ENCODE data around the gene ABI1.

ABI1 gene

DNA sequence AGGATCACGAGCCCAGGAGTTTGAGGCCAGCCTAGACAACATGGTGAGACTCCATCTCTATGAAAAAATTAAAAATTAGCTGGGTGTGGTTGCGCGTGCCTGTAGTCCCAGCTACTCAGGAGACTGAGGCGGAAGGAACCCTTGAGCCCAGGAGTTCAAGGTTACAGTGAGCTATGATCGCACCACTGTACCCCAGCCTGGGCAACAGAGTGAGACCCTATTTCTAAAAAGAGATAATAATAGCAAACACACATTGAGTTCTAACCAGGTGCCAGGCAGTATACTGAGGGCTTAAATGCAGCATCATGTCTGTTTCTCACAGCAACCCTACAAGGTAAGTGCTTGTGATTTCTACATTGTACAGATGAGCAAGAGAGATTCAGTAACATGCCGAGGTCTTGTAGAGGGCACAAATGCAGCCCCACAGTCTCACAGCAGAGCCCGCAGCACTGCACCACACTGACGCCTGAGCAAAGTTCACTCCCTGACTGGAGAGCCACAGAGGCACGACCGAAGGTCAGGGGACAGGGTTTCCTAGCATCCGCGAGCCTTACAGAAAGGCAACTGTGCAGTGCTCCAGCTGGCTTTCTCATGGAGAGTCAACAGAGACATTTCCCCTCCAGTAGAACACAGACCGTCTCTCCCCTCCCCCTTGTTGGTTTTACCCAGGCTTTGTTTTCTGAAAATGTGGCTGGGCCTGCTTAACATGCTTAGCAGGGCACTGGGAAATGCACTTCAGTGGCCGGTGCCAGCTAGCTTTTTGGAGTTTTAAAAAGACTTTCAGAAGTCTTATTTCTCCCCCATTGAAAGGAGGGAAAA is 126.8 kb downstream of the ABI1 start:
- Histone ChIP-seq H3K4me3 (ENCODE audit: low read depth, low read length) (no peak overlapping the region), H3K27ac (no peak overlapping the region), H3K36me3 (replicated peaks) (peaks cover 26% of the 10 kb centered on the region), H3K27me3 (replicated peaks) (no peaks in the 10 kb centered on the region)
- no peak for DNase-seq
- TF ChIP-seq, protein P1, sequence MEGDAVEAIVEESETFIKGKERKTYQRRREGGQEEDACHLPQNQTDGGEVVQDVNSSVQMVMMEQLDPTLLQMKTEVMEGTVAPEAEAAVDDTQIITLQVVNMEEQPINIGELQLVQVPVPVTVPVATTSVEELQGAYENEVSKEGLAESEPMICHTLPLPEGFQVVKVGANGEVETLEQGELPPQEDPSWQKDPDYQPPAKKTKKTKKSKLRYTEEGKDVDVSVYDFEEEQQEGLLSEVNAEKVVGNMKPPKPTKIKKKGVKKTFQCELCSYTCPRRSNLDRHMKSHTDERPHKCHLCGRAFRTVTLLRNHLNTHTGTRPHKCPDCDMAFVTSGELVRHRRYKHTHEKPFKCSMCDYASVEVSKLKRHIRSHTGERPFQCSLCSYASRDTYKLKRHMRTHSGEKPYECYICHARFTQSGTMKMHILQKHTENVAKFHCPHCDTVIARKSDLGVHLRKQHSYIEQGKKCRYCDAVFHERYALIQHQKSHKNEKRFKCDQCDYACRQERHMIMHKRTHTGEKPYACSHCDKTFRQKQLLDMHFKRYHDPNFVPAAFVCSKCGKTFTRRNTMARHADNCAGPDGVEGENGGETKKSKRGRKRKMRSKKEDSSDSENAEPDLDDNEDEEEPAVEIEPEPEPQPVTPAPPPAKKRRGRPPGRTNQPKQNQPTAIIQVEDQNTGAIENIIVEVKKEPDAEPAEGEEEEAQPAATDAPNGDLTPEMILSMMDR (IDR thresholded peaks at IDR 0.05; ENCODE audit: low read depth, low read length, missing control alignments), result no peak
- in situ Hi-C loops (cut with HindIII; ENCODE audit: low pct_ligation_motif_present, low sequenced_read_pairs), result no loop called here

- in situ Hi-C loops (cut with HindIII; ENCODE audit: low pct_ligation_motif_present, low sequenced_read_pairs), result no loop called here
- TF ChIP-seq, protein P1 (IDR thresholded peaks at IDR 0.05; ENCODE audit: low read depth, low read length, missing control alignments), result no peak
- H3K36me3 ChIP-seq (replicated peaks), result peaks cover 13% of the 10 kb centered on the region
- no peak overlapping the region for H3K4me3 ChIP-seq (ENCODE audit: low read depth, low read length)
- DNase-seq, result no peak
- H3K27ac ChIP-seq, result no peak overlapping the region
- H3K27me3 ChIP-seq (replicated peaks), result no peaks in the 10 kb centered on the region
Observed at GRCh38 chr10:26730552-26730951, 130.2 kb downstream of the ABI1 start.

DNA sequence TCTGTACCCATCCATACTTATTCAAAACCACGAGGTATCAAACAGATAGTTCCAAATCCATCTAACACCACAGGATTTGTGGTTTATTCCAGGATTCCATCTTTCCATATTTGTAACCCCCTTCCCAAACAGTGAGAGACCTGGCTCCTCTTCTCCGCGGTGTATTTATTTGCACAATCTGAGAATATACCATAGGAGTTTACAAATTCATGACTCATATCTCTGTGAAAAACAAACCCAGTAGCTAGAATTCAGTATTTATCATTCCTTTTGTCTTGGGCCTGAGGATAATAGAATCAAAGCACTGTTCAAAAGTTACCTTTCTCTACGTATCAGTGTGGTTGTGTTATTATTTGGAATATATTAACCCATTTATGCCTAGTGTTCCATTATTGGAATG is 131.4 kb downstream of the ABI1 start:
- in situ Hi-C loops (cut with HindIII; ENCODE audit: low pct_ligation_motif_present, low sequenced_read_pairs), result no loop called here
- Histone ChIP-seq H3K27ac (no peak overlapping the region), H3K36me3 (replicated peaks) (peaks cover 13% of the 10 kb centered on the region), H3K4me3 (ENCODE audit: low read depth, low read length) (no peak overlapping the region), H3K27me3 (replicated peaks) (no peaks in the 10 kb centered on the region)
- TF ChIP-seq, protein P1 (IDR thresholded peaks at IDR 0.05; ENCODE audit: low read depth, low read length, missing control alignments), result no peak
- no peak for DNase-seq

- DNase-seq, result no peak
- Histone ChIP-seq H3K4me3 (ENCODE audit: low read depth, low read length) (no peak overlapping the region), H3K36me3 (replicated peaks) (peaks cover 13% of the 10 kb centered on the region), H3K27me3 (replicated peaks) (no peaks in the 10 kb centered on the region), H3K27ac (no peak overlapping the region)
- in situ Hi-C loops (cut with HindIII; ENCODE audit: low pct_ligation_motif_present, low sequenced_read_pairs), result no loop called here
- TF ChIP-seq, protein P1 (IDR thresholded peaks at IDR 0.05; ENCODE audit: low read depth, low read length, missing control alignments), result peak; percentile 14
Observed at GRCh38 chr10:26728957-26729356, 131.8 kb downstream of the ABI1 start.

- Histone ChIP-seq H3K27ac (no peak overlapping the region), H3K36me3 (replicated peaks) (peaks cover 13% of the 10 kb centered on the region), H3K4me3 (ENCODE audit: low read depth, low read length) (no peak overlapping the region), H3K27me3 (replicated peaks) (no peaks in the 10 kb centered on the region)
- DNase-seq, result no peak
- in situ Hi-C loops (cut with HindIII; ENCODE audit: low pct_ligation_motif_present, low sequenced_read_pairs), result no loop called here
- TF ChIP-seq, protein P1 (IDR thresholded peaks at IDR 0.05; ENCODE audit: low read depth, low read length, missing control alignments), result no peak
Observed at GRCh38 chr10:26727005-26727404, 133.8 kb downstream of the ABI1 start.
